Pons (tissue), 1 donor: Measurements from ENCODE around the gene DYSF.

ENCODE experiments used
- DNase-seq: peaks from one replicate; pipeline ENCODE4 v3.0.0-alpha.2; 2016; ENCODE audit warnings: low spot score

The DYSF gene

GRCh38 chr2:71691747-71692441, 238.5 kb downstream of the DYSF start:
- no peak for DNase-seq

GRCh38 chr2:71692621-71693277, 239.4 kb downstream of the DYSF start:
- DNase-seq: no peak

GRCh38 chr2:71693286-71694270, 240.2 kb downstream of the DYSF start:
- no peak for DNase-seq

GRCh38 chr2:71694501-71695234, 241.3 kb downstream of the DYSF start:
- DNase-seq: no peak

- no peak for DNase-seq
Observed at GRCh38 chr2:71695235-71696120, 242.1 kb downstream of the DYSF start.

GRCh38 chr2:71696381-71696780, 243.0 kb downstream of the DYSF start:
- DNase-seq: no peak

GRCh38 chr2:71697106-71698004, 244.0 kb downstream of the DYSF start:
- DNase-seq: no peak

GRCh38 chr2:71699428-71699827, 246.1 kb downstream of the DYSF start:
- no peak for DNase-seq

- no peak for DNase-seq
Observed at GRCh38 chr2:71700041-71700657, 246.8 kb downstream of the DYSF start.

- DNase-seq: peak; percentile 85
Observed at GRCh38 chr2:71700658-71701397, 247.5 kb downstream of the DYSF start.

GRCh38 chr2:71702071-71702970, 249.0 kb downstream of the DYSF start:
- no peak for DNase-seq

GRCh38 chr2:71702971-71703898, 249.9 kb downstream of the DYSF start:
- no peak for DNase-seq

- no peak for DNase-seq
Observed at GRCh38 chr2:71704131-71704561, 250.8 kb downstream of the DYSF start.

- no peak for DNase-seq
Observed at GRCh38 chr2:71704688-71705087, 251.3 kb downstream of the DYSF start.

- DNase-seq: no peak
Observed at GRCh38 chr2:71705171-71705960, 252.0 kb downstream of the DYSF start.

- no peak for DNase-seq
Observed at GRCh38 chr2:71706121-71706520, 252.8 kb downstream of the DYSF start.
